H1 (cell line): ENCODE results near the gene PPARGC1A. TPM values are rescaled to one million over a fixed set of nuclear protein-coding genes. Genes with fewer than 3 reads are reported as not detected.

Source experiments
- CTCF ChIA-PET: fragments of 300-600 bp; sonication (Branson Sonifier 250); formaldehyde crosslinking; loops from one replicate; lab custom pipeline; 2021; ENCODE audit not compliant: partially characterized antibody; lab: Charles Lee
- POLR2A ChIA-PET: fragments of 300-600 bp; sonication (Branson Sonifier 250); formaldehyde crosslinking; loops from one replicate; lab custom pipeline; 2021; ENCODE audit warnings: inconsistent platforms; ENCODE audit not compliant: partially characterized antibody; lab: Charles Lee
- DNase-seq, 2 experiments: peaks; one replicate each; pipeline versions ENCODE4 v3.0.0 to v3.0.0-alpha.2; 2010 to 2022; ENCODE audit warnings: low spot score in 2 of 2, low read depth in 1 of 2, mixed read lengths in 1 of 2
- FAIRE-seq: peaks from 2 replicates; lab custom pipeline; 2011; peaks lifted over from hg19 to GRCh38; lab: Jason Lieb, UNC
- H2AFZ ChIP-seq: 2 replicates; pipeline ENCODE4 v1.8.1; 2012; ENCODE audit warnings: low read length, inconsistent platforms
- H2AK5ac ChIP-seq: 2 replicates; pipeline ENCODE4 v1.6.1; 2013; ENCODE audit warnings: low read depth, low read length
- H2BK120ac ChIP-seq: replicated peaks from 2 replicates; pipeline ENCODE3; 2013; ENCODE audit warnings: low read depth, low read length, inconsistent platforms
- H2BK12ac ChIP-seq: 2 replicates; pipeline ENCODE4 v1.6.1; 2013; ENCODE audit warnings: low read depth, low read length
- H2BK15ac ChIP-seq: 2 replicates; pipeline ENCODE4 v1.6.1; 2013; ENCODE audit warnings: low read length
- H2BK20ac ChIP-seq: 2 replicates; pipeline ENCODE4 v1.6.1; 2013; ENCODE audit warnings: low read length
- H2BK5ac ChIP-seq: 2 replicates; pipeline ENCODE4 v1.6.1; 2013; ENCODE audit warnings: low read depth, low read length
- H3K14ac ChIP-seq: 2 replicates; pipeline ENCODE4 v1.6.1; 2013; ENCODE audit warnings: inconsistent platforms; ENCODE audit not compliant: insufficient read length
- H3K18ac ChIP-seq: 2 replicates; pipeline ENCODE4 v1.6.1; 2013; ENCODE audit warnings: low read length; ENCODE audit errors: extremely low read depth
- H3K23ac ChIP-seq: 2 replicates; pipeline ENCODE4 v1.6.1; 2013; ENCODE audit warnings: inconsistent platforms; ENCODE audit not compliant: insufficient read length
- H3K23me2 ChIP-seq: 2 replicates; pipeline ENCODE4 v1.6.1; 2013; ENCODE audit warnings: low read depth, low read length
- H3K27ac ChIP-seq: 2 replicates; pipeline ENCODE4 v1.6.1; 2011; ENCODE audit warnings: low read depth, low read length, inconsistent platforms
- H3K27me3 ChIP-seq, 4 experiments: replicated peaks in 1 of 4; 1 replicate in 1 of 4; 2 replicates in 3 of 4; pipeline versions ENCODE4 v1.6.1 to v1.8.1; 2011 to 2013; ENCODE audit warnings: low read length in 3 of 4, mild to moderate bottlenecking in 3 of 4, inconsistent platforms in 2 of 4, mixed read lengths in 2 of 4, moderate library complexity in 1 of 4; ENCODE audit not compliant: control insufficient read depth in 3 of 4, insufficient read depth in 3 of 4; ENCODE audit errors: extremely low read depth in 1 of 4
- H3K36me3 ChIP-seq, 4 experiments: 2 replicates each; pipeline versions ENCODE4 v1.6.1 to v1.8.1; 2011 to 2013; ENCODE audit warnings: mild to moderate bottlenecking in 4 of 4, low read length in 3 of 4, moderate library complexity in 2 of 4, control low read depth in 1 of 4, inconsistent platforms in 1 of 4; ENCODE audit not compliant: insufficient read depth in 4 of 4, control insufficient read depth in 2 of 4
- H3K4ac ChIP-seq: replicated peaks from 2 replicates; pipeline ENCODE3; 2013; ENCODE audit warnings: low read length, low read depth, mixed read lengths, inconsistent platforms; ENCODE audit not compliant: insufficient read length
- H3K4me1 ChIP-seq, 4 experiments: replicated peaks in 1 of 4; 1 replicate in 1 of 4; 2 replicates in 3 of 4; pipeline versions ENCODE4 v1.6.1 to v1.8.1; 2011 to 2013; ENCODE audit warnings: low read length in 3 of 4, inconsistent platforms in 2 of 4, mixed read lengths in 1 of 4; ENCODE audit not compliant: insufficient read depth in 4 of 4, control insufficient read depth in 3 of 4
- H3K4me2 ChIP-seq, 2 experiments: 2 replicates each; pipeline versions ENCODE4 v1.6.1 to v1.8.1; 2011 to 2013; ENCODE audit warnings: low read depth in 2 of 2, low read length in 2 of 2, control low read depth in 1 of 2, inconsistent platforms in 1 of 2, mild to moderate bottlenecking in 1 of 2; ENCODE audit not compliant: insufficient read depth in 1 of 2
- H3K4me3 ChIP-seq, 4 experiments: fragments of 200-600, 300-600 bp in 1 of 4; sonication (generic), shearing (Covaris generic), sonication (Bioruptor Twin) in 1 of 4; 2 replicates each; pipeline versions ENCODE4 v1.5.1 to v1.8.1; 2011 to 2016; ENCODE audit warnings: low read length in 4 of 4, low read depth in 3 of 4, control low read depth in 2 of 4, inconsistent platforms in 2 of 4, mild to moderate bottlenecking in 2 of 4, mixed read lengths in 1 of 4, moderate library complexity in 1 of 4; ENCODE audit not compliant: insufficient read depth in 2 of 4; ENCODE audit errors: extremely low read depth in 1 of 4
- H3K56ac ChIP-seq: replicated peaks from 2 replicates; pipeline ENCODE3; 2013; ENCODE audit warnings: low read depth, mild to moderate bottlenecking, mixed read lengths, low read length, inconsistent platforms; ENCODE audit not compliant: insufficient read length
- H3K79me1 ChIP-seq: 2 replicates; pipeline ENCODE4 v1.6.1; 2013; ENCODE audit warnings: low read depth, low read length, control low read depth
- H3K79me2 ChIP-seq, 2 experiments: 2 replicates each; pipeline versions ENCODE4 v1.6.1 to v1.8.1; 2012 to 2013; ENCODE audit warnings: low read length in 2 of 2, mild to moderate bottlenecking in 2 of 2, inconsistent platforms in 1 of 2; ENCODE audit not compliant: insufficient read depth in 2 of 2, control insufficient read depth in 1 of 2
- H3K9ac ChIP-seq, 4 experiments: replicated peaks in 1 of 4; 1 replicate in 1 of 4; 2 replicates in 3 of 4; pipeline versions ENCODE4 v1.6.1 to v1.8.1; 2011 to 2013; ENCODE audit warnings: low read depth in 3 of 4, low read length in 3 of 4, control low read depth in 2 of 4, mild to moderate bottlenecking in 2 of 4, moderate library complexity in 2 of 4, inconsistent platforms in 1 of 4; ENCODE audit errors: extremely low read depth in 1 of 4
- H3K9me3 ChIP-seq, 2 experiments: 2 replicates each; pipeline versions ENCODE4 v1.6.1 to v1.8.1; 2012 to 2013; ENCODE audit warnings: mild to moderate bottlenecking in 2 of 2, moderate library complexity in 2 of 2, control low read depth in 1 of 2, inconsistent platforms in 1 of 2, low read depth in 1 of 2, low read length in 1 of 2, mixed read lengths in 1 of 2; ENCODE audit not compliant: insufficient read depth in 2 of 2
- H4K20me1 ChIP-seq, 2 experiments: replicated peaks in 1 of 2; 2 replicates each; pipeline versions ENCODE3 to v1.8.1; 2011 to 2013; ENCODE audit warnings: inconsistent platforms in 2 of 2, low read length in 2 of 2, mild to moderate bottlenecking in 1 of 2; ENCODE audit not compliant: insufficient read depth in 2 of 2, control insufficient read depth in 1 of 2
- H4K5ac ChIP-seq: 2 replicates; pipeline ENCODE4 v1.6.1; 2013; ENCODE audit warnings: low read length, low read depth, mixed read lengths, inconsistent platforms; ENCODE audit not compliant: insufficient read length
- H4K8ac ChIP-seq: 2 replicates; pipeline ENCODE4 v1.8.0; 2013; ENCODE audit warnings: mild to moderate bottlenecking, moderate library complexity, low read length, inconsistent platforms; ENCODE audit not compliant: insufficient read depth; ENCODE audit errors: extremely low read depth
- H4K91ac ChIP-seq: replicated peaks from 2 replicates; pipeline ENCODE3; 2013; ENCODE audit warnings: low read length, mixed read lengths, inconsistent platforms; ENCODE audit not compliant: insufficient read length
- CBX8 ChIP-seq: fragments of 300-800, 300-1000 bp; sonication (generic); IDR thresholded peaks from 2 replicates; pipeline ENCODE4 v1.7.1; 2016; ENCODE audit warnings: low read depth, low read length, borderline replicate concordance
- CHD1 ChIP-seq: IDR thresholded peaks from 2 replicates; pipeline ENCODE4 v1.6.1; 2012; ENCODE audit warnings: low read depth, low read length, improper control_type of control experiment
- CHD2 ChIP-seq: IDR thresholded peaks from 2 replicates; pipeline ENCODE4 v1.6.1; 2012; ENCODE audit warnings: low read length, improper control_type of control experiment
- EP300 ChIP-seq, 2 experiments: IDR thresholded peaks; 1 replicate in 1 of 2; 2 replicates in 1 of 2; pipeline ENCODE4 v1.6.1; 2011 to 2012; ENCODE audit warnings: low read depth in 2 of 2, low read length in 2 of 2, mild to moderate bottlenecking in 2 of 2, borderline replicate concordance in 1 of 2, inconsistent platforms in 1 of 2, moderate library complexity in 1 of 2
- GABPA ChIP-seq: IDR thresholded peaks from 2 replicates; pipeline ENCODE4 v1.6.1; 2011; ENCODE audit warnings: mild to moderate bottlenecking, low read length, moderate library complexity, borderline replicate concordance; ENCODE audit not compliant: insufficient read depth
- HDAC6 ChIP-seq: IDR thresholded peaks from one replicate; pipeline ENCODE4 v1.7.1; 2012; ENCODE audit warnings: low read depth, mild to moderate bottlenecking, inconsistent platforms, low read length, moderate library complexity
- JUND ChIP-seq: IDR thresholded peaks from 2 replicates; pipeline ENCODE4 v1.6.1; 2011; ENCODE audit warnings: mild to moderate bottlenecking, improper control_type of control experiment, low read length
- KDM4A ChIP-seq: IDR thresholded peaks from one replicate; pipeline ENCODE4 v1.7.1; 2012; ENCODE audit warnings: low read depth, mild to moderate bottlenecking, moderate library complexity, low read length, inconsistent platforms; ENCODE audit not compliant: severe bottlenecking
- MAFK ChIP-seq: IDR thresholded peaks from 2 replicates; pipeline ENCODE4 v1.6.1; 2012; ENCODE audit warnings: low read depth, mild to moderate bottlenecking, improper control_type of control experiment, low read length
- SIX5 ChIP-seq: IDR thresholded peaks from 2 replicates; pipeline ENCODE4 v1.6.1; 2011; ENCODE audit warnings: mild to moderate bottlenecking, low read depth, low read length
- SP1 ChIP-seq: IDR thresholded peaks from 2 replicates; pipeline ENCODE4 v1.6.1; 2011; ENCODE audit warnings: low read depth, low read length
- SRF ChIP-seq: IDR thresholded peaks from 2 replicates; pipeline ENCODE4 v1.6.1; 2011; ENCODE audit warnings: mild to moderate bottlenecking, low read depth, low read length, moderate library complexity
- TAF1 ChIP-seq: IDR thresholded peaks from 2 replicates; pipeline ENCODE4 v1.6.1; 2011; ENCODE audit warnings: mild to moderate bottlenecking, low read depth, low read length
- YY1 ChIP-seq: IDR thresholded peaks from 2 replicates; pipeline ENCODE4 v1.6.1; 2011; ENCODE audit warnings: low read depth, mild to moderate bottlenecking, low read length
- ZNF274 ChIP-seq: IDR thresholded peaks from 2 replicates; pipeline ENCODE4 v1.7.0; 2012; ENCODE audit warnings: low read length, borderline replicate concordance; ENCODE audit errors: extremely low read depth
- WGBS, 2 experiments: shearing (Covaris generic) in 1 of 2; methylation state at CpG; one replicate each; pipeline versions ENCODE4 v1.1.6 to v1.1.7; 2013 to 2015; ENCODE audit warnings: low lambda C conversion rate in 2 of 2, mixed read lengths in 2 of 2, inconsistent platforms in 1 of 2, low coverage in 1 of 2, missing lambda C conversion rate in 1 of 2; ENCODE audit not compliant: insufficient replicate concordance in 2 of 2, insufficient coverage in 1 of 2, insufficient read length in 1 of 2; ENCODE audit errors: extremely low coverage in 1 of 2, missing lambda C conversion rate in 1 of 2; 5-methylcytosine and 5-hydroxymethylcytosine counted together
- polyA plus RNA-seq, 7 experiments: library from polyadenylated mRNA; depleted of rRNA in 3 of 7; stranded (reverse) in 5 of 7; unstranded in 2 of 7; fragments of >200 nt in 5 of 7; fragments of 200-250 nt in 2 of 7; gene quantifications; 1 replicate in 5 of 7; 2 replicates in 1 of 7; 4 replicates in 1 of 7; pipeline versions ENCODE4 v1.2.1 to v1.2.3, GENCODE V29; 2011 to 2013; ENCODE audit warnings: missing spikeins in 2 of 7, mixed read lengths in 2 of 7
- total RNA-seq: library from RNA; stranded (reverse); fragmentation: NEBNext Ultra II Directional; extraction: Animal tissue kit (Norgen Biotek cat#: 25700); gene quantifications from 2 replicates; pipeline ENCODE4 v1.2.1, GENCODE V29; 2021

Gene PPARGC1A
- total and polyA plus RNA-seq, 2 of the 8 experiments (the other 6 are each of a cell fraction or from before 2014, with no cell fraction given) = 0.54 to 1.4 TPM

GRCh38 chr4:23782778-23783437, 106.9 kb downstream of the PPARGC1A start:
- H3K4me1 ChIP-seq = no peaks in the 10 kb centered on the region
- H3K4ac ChIP-seq = no peak overlapping the region
- no peak overlapping the region for H2BK15ac ChIP-seq
- CTCF ChIA-PET = interaction anchor here (1.2 kb wide), 1 partner anchor 65 kb away, joined by 3 read pairs; no protein-coding TSS in a partner anchor
- H2AFZ ChIP-seq = no peak overlapping the region
- no peak overlapping the region for H2BK12ac ChIP-seq
- H3K27me3 ChIP-seq = no peaks in the 10 kb centered on the region
- H3K4me3 ChIP-seq = no peak overlapping the region
- 91% methylated on average over 6 of the region's 6 CpGs; no CpG with 5 or more reads in 1 of the 2 experiments for WGBS, 2 experiments
- no peaks in the 10 kb centered on the region for H3K79me1 ChIP-seq
- H3K79me2 ChIP-seq = no peaks in the 10 kb centered on the region
- H3K23ac ChIP-seq = no peak overlapping the region
- H2BK20ac ChIP-seq = no peak overlapping the region
- no peak overlapping the region for H3K4me2 ChIP-seq
- H3K36me3 ChIP-seq = no peaks in the 10 kb centered on the region; a peak in 1 of 8 replicates
- H3K18ac ChIP-seq = no peak overlapping the region
- DNase-seq = no peak
- H3K56ac ChIP-seq = no peak overlapping the region
- no peaks in the 10 kb centered on the region for H4K20me1 ChIP-seq
- no peak overlapping the region for H3K27ac ChIP-seq
- no peaks in the 10 kb centered on the region for H3K23me2 ChIP-seq
- H4K5ac ChIP-seq = no peak overlapping the region
- H3K9ac ChIP-seq = no peak overlapping the region
- no peak overlapping the region for H4K91ac ChIP-seq
- no peaks in the 10 kb centered on the region for H3K9me3 ChIP-seq
- POLR2A ChIA-PET = interaction anchor here (1.3 kb wide), 1 partner anchor 9 kb away, joined by 3 read pairs; no protein-coding TSS in a partner anchor
- no peak overlapping the region for H2BK5ac ChIP-seq
- no peak overlapping the region for H3K14ac ChIP-seq
- H2BK120ac ChIP-seq = no peak overlapping the region
- no peak overlapping the region for H4K8ac ChIP-seq
- FAIRE-seq = no peak
- H2AK5ac ChIP-seq = no peak overlapping the region
- no peak for TF ChIP-seq ZNF274
- no peak for TF ChIP-seq SP1
- no peak for TF ChIP-seq EP300 (IDR thresholded peaks at IDR 0.05; ENCODE audit: borderline replicate concordance in 1 of 2, low read depth in 2 of 2, low read length in 2 of 2)
- TF ChIP-seq SIX5 = no peak
- TF ChIP-seq JUND = no peak
- TF ChIP-seq CBX8 = no peak
- TF ChIP-seq CHD2 = no peak
- TF ChIP-seq GABPA = no peak
- no peak for TF ChIP-seq HDAC6
- no peak for TF ChIP-seq YY1
- no peak for TF ChIP-seq TAF1
- no peak for TF ChIP-seq MAFK
- no peak for TF ChIP-seq SRF
- no peak for TF ChIP-seq CHD1
- no peak for TF ChIP-seq KDM4A
